SKM-1 (cell line): ENCODE results near the gene TGFBI.

Experiments
- DNase-seq: peaks from one replicate; lab custom pipeline; 2025; ENCODE audit not compliant: unreplicated experiment; lab: John Stamatoyannopoulos, UW

Gene TGFBI

DNA sequence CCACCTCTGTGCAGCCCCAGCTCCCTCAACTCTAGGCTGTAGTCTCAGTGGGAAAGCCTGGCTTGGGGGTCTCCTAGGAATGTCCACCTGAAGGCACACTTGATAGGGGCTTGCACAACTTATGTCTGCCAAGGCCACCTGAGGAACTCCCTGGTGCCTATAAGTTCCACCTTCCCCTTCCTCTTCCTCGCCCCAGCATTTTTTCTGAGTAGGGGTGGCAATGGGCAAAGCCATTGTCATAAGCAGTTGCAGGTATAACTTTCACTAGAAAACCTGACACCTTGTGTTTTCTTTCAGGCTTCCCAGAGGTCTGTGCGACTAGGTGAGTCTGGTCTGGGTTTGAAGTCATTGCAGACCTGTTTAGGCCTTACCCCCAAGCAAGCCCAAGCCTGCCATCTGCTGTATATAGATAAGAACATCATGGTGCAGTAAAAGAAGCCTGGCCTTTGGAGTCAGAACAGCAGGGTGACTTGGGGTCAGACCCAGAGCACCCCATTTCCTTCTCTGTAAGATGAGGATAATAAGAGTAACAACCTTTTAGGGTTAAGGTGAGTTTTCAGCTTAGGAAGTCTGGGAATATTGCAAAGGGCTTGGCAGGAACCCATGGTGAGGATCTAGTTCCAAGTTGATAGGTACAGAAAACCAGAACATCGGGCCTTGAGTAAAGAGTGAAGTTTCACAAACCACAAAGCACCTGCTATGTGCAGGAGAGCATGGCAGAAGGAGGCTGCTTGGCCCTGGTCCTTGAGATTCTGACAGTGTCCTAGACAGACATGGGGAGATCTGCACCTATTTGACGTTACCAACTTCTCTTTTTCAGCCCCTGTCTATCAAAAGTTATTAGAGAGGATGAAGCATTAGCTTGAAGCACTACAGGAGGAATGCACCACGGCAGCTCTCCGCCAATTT, 33.8 kb downstream of the TGFBI start:
- DNase-seq: peak; percentile 55

GRCh38 chr5:136063778-136064465, 35.1 kb downstream of the TGFBI start:
- no peak for DNase-seq

DNA sequence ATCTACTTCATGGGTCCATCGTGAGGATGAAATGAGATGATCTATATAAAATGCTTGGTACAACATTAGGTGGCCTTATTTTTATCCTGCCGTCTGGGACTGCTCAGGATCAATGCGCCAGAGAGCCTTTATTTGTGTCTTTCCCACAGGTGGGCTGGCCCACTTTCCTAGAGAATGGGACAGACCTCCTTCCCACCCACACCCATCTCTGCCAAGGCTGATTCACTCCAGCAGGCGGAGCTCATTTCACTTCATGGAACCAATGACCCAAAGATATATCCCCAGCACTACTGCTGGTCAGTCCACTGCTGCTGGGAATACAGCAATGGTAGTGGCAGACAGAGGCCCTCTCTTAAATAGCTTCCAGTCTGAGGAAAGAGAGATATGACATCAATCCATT, 35.7 kb downstream of the TGFBI start:
- no peak for DNase-seq

DNA sequence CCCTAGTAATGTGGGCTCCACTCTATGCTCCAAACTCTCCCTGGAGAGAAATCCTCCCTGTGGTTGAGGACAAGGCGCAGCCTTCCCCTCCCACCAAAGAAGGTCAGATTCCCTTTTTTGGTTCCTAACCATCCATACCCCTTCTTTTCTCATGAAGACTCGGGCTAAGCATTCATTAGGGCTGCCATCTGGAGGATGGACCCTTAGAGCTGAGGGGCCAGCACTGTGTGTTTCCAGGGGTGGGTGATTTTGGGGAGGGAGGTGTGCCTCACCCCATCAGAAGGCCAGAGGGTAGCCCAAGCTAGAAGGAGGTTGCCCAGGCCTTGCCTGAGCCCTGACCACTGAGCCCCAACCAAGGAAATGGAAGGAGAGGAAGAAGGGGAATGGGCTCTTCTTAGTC, 36.8 kb downstream of the TGFBI start:
- DNase-seq: no peak

- no peak for DNase-seq
These were observed 38.0 kb downstream of the TGFBI start for GRCh38 chr5:136066661-136067271.

- DNase-seq: no peak
These were observed 38.6 kb downstream of the TGFBI start for GRCh38 chr5:136067422-136067821.

GRCh38 chr5:136070486-136071285, 41.9 kb downstream of the TGFBI start:
- DNase-seq: no peak

DNA sequence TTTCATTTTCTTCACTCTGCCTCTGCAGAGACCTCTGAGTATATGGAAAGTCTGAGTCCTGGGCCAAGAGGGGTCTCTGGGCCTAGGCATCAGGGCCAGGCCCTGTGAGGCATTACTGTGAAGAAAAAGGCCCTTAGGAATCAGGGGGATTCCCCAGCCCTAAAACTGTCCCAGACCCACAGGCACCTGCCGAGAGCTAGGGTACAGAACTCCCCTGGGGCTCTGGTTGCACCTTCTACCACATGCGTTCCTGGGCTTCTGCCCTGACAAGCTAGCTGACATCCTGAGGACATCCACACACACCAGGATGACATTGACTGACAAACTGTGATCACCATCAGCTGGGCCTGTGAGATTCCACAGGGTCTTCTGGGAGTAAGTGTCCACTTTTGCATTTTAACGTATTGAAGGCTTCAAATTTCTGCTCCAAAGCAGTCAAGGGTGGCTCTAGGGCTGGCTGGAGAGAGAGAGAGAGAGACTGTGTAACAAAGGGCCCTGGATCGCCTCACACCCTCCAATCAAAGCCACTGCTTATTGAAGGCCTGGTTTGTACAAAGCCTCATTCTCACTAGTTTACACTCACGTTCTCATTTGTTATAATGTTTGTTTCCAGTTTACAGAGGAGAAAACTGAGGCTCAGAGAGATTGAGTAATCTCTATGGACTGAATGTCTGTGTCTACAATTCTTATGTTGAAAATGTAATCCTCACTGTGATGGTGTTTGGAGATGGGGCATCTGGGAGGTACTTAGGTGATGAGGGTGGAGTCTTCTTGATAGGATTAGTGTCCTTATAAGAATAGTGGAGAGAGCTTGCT, 45.1 kb downstream of the TGFBI start:
- DNase-seq: no peak

DNA sequence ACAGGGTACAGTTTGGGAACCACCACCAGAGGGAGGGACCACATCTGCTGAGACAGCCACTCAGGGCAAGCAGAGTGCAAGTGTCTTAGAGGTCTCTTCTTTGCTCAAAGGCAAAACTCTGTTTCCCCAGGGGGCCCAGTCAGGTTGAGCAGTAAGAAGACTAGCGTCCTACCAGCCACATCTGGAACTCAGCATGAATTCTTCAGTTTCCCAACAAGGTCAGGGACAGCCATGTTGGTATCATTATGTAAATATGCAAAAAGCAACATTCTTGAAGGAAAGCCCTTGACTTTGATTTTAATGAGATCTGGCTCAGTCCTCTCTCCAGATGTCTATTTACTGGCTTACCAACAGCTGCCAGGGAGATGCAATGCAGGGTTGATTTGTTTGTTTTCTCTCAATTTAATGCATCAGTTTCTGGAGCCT, 46.7 kb downstream of the TGFBI start:
- no peak for DNase-seq

GRCh38 chr5:136076067-136076466, 47.3 kb downstream of the TGFBI start:
- DNase-seq: no peak

DNA sequence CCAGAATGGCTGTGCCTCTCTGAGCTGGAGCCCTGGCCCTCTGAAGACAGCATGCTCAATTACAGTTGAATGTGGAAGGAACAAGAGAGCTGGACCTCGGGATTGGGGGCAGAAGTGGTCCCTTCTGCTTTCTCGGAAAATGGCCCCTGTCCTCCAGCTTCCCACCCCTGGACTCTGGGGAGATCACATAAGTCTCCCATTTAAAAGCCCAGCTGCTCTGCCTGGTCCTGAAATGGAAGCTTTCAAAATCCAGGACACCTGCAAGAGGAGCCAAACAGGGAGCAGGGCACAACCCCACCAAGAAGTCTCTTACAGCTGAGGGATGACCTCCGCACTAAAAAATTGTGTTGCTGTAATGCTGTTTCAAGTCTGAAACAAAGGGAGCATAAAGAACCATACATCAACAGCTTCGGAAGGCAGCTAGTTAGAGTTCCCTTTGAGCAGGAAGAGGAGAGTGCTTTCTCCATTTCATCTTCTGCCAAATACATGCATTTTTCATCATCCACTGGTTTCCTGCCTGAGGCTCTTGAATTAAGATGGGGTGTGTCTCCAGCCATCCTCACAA, 48.2 kb downstream of the TGFBI start:
- no peak for DNase-seq

DNA sequence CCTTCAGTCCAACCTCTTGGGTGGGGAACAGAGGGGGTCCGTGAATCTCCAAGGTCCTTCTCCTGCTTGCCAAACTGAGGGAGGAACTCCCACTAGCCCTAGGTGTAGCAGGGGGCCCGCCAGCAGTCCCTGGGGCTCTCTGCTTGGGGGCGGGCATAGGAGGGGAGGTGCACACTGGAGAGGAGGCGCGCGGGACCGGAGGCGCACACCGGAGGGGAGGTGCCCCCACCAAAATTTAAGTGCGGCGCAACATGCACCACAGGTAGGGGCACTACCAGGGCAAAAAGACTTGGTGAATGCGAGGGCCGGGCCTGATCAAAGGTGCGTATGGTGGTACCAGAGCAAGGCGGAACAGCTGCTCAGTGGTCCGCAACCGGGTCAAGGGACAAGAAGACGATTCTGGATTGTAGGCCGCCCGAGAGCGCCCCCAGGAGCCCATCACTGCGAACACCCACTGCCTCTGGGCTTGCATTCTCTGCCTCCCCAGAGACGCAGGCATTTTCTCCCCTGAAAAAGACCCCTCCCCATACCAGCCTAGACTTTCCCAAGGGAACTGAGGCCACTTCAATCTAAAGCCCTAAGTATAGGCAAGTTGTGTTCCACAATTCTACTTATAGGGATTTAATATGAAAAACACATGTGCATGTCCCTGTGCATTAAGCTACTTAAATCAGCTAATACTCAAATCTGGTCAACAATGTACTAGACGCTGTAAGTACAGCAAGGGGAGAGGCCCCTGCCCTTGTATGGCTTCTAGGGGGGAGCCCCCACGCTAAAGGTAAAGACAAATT, 50.6 kb downstream of the TGFBI start:
- DNase-seq: no peak

DNA sequence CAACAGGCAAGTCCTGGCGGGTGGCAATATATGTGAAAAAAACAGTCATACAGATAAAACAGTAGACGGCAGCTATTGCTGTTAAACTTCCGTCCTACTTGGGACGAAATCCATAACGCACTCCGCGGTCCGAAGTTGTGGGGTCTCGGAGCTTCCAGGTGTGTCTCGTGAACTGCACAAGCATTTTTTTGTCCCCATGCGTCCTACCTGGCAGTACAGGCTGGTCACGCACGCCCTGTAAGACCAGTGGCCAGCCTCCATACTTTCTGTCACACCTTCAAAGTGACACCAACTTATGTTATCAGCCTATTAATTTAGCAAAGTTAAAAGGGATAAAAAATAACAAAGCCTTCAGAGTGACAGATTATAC, 51.3 kb downstream of the TGFBI start:
- no peak for DNase-seq

DNA sequence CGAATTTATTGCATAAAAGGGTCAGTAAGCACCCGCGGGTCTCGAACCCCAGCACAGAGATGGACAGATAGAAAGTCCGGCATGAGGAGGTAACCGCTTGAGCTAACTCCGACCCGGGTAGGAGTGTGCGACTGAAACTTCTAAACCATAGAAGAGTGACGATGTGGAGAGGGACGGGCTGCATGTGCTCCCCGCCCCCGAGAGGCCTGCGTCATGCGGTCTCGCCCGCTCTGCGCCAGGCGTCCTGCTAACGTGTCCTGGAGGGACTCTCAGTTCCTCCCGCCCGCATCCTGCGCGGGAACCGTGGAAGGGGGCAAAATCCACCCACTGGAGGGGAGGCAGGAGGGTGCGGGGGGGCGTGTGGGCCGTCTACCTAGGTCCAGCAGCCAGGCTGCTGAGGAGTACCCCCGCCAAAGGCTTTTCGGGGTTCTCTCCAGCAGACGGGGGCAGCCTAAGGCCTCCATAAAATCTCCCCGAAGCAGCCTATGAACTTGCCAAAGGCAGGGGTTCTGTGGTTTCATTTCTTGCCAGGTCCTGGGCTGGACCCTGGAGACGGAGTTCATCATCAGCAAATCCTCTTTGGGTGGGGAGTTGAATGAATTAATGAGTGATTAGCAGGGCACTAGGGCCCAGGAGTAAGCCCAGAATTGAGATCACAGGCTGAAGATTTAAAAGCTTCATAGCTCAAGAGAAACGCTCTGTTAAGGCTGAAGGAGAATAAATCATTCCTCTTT, 51.9 kb downstream of the TGFBI start:
- DNase-seq: peak; percentile 14

DNA sequence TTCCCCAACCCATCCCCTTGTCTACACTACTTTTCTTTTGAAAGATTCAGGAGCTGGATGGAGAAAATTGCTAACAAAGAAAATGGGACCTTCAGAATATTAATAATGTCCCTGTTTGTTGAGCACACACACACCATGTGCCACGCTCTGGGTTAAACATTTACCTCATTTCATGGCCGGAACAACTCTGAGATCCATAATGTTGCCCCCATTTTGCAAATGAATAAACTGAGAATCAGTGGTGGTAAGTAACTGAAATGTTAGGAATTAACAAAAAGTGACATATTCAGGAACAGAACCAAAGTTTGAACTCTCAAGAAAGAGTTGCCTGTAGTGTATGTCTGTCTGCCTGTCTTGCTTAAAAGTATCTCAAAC, 52.4 kb downstream of the TGFBI start:
- DNase-seq: no peak

DNA sequence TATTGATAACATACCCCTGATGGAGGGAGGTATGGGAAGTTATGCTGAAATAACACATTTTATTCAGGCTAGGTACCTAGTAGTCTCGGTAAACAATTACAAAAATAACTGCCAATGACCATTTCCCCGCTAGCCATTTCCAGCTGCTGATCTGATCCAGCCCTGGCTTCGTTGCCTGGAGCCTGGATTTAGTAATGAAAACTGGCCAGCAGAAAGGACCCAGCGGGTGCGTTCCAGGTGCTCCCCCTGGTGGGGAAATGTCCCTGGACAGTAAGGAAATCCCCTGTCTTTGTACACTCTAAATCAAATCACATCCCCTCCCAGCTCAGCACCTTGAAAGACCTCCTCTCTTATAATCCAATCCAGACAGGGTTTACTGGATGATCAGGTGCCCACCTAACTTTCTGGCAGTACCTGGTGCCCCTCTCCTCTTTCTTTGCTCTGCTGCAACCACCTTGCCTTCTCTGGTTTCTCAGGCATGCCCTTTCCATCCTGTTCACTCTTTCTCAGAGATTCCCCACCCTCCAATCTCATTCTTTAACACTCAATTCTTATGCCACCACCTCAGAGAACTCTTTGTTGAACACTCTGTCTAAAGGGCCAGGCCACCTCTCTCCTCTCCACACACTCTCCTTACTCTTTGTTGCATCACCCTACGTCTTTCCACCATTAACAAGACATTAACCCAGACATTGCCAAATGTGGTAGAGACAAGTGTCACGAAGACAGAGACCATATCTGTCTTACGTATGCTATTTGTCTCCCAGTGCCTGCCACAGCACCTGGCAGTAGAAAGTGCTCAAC, 53.8 kb downstream of the TGFBI start:
- peak; percentile 55 for DNase-seq

- DNase-seq: no peak
These were observed 55.9 kb downstream of the TGFBI start for GRCh38 chr5:136084698-136085097.
